ENCODE data around the gene TECR. TPM values are rescaled to one million over a fixed set of nuclear protein-coding genes. Genes with fewer than 3 reads are reported as not detected.

Gene TECR, protein sequence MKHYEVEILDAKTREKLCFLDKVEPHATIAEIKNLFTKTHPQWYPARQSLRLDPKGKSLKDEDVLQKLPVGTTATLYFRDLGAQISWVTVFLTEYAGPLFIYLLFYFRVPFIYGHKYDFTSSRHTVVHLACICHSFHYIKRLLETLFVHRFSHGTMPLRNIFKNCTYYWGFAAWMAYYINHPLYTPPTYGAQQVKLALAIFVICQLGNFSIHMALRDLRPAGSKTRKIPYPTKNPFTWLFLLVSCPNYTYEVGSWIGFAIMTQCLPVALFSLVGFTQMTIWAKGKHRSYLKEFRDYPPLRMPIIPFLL
- total RNA-seq: 10 to 100 TPM; 33.1 to 55.1 (median 43.6) TPM

DNA sequence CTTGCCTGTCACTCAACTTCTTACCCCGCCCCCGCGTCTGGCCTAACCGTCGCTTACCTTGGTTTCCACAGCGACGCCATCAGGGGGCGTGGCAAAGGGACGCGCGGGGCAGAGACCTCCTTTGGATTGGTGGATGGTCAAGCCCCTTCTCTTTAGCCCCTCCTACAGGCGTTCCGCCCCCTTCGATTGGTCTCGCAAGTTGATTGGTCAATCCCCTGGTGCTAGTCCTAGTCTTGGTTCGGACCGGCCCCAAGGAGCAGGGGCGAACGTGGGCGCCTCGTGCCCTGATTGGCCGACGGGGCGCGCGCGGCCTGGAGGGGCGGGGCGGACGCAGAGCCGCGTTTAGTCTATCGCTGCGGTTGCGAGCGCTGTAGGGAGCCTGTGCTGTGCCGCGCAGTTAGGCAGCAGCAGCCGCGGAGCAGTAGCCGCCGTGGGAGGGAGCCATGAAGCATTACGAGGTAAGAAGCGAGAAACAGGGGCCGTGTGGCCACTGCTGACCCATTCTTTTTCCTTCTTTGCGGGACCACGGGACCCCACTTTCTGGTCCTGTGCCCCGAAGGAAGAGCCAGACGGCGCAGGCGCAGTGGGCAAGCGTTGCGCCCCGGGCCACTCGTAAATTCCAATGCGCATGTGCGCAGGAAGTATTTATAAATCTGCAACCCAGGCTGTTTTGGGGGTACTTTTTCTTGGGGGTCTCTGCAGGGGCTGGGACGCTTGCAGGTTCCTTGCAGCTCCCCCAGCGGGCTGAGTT is at the start of gene TECR:
TSS of gene TECR (plus strand) at position 341 of the 751 bp plus-strand sequence. CDS start at position 444, 103 bp downstream.
- DNase-seq (ENCODE audit: low spot score in 2 of 2): peak; percentile 100
- no peaks in the 10 kb centered on the region for H3K27me3 ChIP-seq
- TF ChIP-seq POLR2A (IDR thresholded peaks at IDR 0.05) (peak; percentile 98 to 100), EP300 (IDR thresholded peaks at IDR 0.05) (peak; percentile 60 to 100)
- TF ChIP-seq, protein P1, sequence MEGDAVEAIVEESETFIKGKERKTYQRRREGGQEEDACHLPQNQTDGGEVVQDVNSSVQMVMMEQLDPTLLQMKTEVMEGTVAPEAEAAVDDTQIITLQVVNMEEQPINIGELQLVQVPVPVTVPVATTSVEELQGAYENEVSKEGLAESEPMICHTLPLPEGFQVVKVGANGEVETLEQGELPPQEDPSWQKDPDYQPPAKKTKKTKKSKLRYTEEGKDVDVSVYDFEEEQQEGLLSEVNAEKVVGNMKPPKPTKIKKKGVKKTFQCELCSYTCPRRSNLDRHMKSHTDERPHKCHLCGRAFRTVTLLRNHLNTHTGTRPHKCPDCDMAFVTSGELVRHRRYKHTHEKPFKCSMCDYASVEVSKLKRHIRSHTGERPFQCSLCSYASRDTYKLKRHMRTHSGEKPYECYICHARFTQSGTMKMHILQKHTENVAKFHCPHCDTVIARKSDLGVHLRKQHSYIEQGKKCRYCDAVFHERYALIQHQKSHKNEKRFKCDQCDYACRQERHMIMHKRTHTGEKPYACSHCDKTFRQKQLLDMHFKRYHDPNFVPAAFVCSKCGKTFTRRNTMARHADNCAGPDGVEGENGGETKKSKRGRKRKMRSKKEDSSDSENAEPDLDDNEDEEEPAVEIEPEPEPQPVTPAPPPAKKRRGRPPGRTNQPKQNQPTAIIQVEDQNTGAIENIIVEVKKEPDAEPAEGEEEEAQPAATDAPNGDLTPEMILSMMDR (IDR thresholded peaks at IDR 0.05): peak in 2 of 5 experiments; percentile 14 to 45
- peak within 1 kb of the TSS; percentile 63 to 82 (median 70) for H3K4me3 ChIP-seq
- no peaks in the 10 kb centered on the region for H3K36me3 ChIP-seq
- no peaks in the 10 kb centered on the region for H3K9me3 ChIP-seq
- peaks cover 0 to 45% (median 10%) of the 10 kb centered on the region in 4 donors for H3K4me1 ChIP-seq
- H3K27ac ChIP-seq: peak within 1 kb of the TSS; percentile 87 to 97 (median 93)
- 0 to 1% methylated on average over 31 to 53 of the region's 59 CpGs for WGBS, 2 donors

DNA sequence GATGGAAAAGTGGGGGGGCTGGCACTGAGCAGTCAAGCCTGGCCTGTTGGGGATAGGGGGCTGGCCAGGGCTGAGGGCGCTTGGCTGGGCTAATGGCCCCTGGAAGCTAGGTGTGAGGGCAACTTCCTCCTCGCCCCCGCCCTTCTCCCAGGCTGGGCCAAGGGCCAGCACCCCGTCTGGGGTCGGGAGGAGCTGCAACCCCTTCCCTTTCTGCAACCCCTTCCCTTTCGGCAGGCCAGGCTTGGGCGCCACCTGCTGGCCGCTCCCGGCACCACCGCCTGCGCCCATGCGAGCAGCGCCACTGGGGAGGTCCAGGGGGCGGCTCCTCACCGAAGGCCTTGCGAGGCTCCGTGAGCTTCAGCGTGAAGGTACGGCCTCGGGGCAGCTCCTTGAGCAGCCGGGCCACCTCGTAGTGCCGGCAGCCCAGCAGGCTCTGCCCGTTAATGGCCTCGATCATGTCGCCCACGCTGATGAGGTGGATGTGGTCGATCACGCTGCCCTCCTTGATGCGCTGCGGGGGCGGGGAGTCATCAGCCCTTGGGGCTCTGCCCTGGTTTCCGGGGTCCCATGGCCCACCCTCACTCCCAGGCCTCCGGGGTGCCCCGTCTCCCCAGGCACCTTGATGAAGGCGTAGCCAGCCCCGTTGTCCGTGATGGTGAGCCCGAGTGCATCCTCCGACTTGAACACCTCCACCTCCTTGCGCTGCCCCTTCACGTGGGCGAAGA is 49.3 kb upstream of the TECR start:
- TF ChIP-seq, protein P1 (IDR thresholded peaks at IDR 0.05): peak; percentile 71 to 86 (median 85)
- no peak for TF ChIP-seq EP300 (IDR thresholded peaks at IDR 0.05)
- no peak overlapping the region for H3K4me3 ChIP-seq
- peaks cover 0 to 81% (median 4%) of the 10 kb centered on the region in 3 donors for H3K36me3 ChIP-seq
- H3K9me3 ChIP-seq: no peaks in the 10 kb centered on the region
- DNase-seq (ENCODE audit: low spot score in 2 of 2): no peak
- peaks cover 0 to 31% (median 6%) of the 10 kb centered on the region in 4 donors for H3K4me1 ChIP-seq
- H3K27me3 ChIP-seq: peaks cover 0 to 11% of the 10 kb centered on the region in 2 donors
- WGBS, 2 donors: 51 to 62% methylated on average over 32 to 42 of the region's 43 CpGs
- H3K27ac ChIP-seq: peak overlapping the region in 1 of 4 donors; percentile 26

DNA sequence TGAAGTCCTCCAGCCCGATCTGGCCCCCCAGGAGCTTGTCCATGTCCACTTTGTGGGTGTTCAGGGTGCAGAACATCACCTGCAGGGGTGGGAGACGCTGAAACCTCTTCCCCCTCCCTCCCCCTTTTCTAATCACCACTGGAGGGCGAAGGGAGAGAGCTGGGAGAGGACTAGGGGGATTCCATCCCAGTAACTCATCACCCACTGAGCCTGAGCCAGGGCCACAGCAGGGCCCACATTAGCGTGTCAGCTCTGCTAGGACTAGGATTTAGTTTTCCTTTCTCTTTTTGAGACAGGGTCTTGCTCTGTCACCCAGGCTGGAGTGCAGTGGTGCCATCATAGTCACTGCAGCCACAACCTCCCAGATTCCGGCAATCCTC is 48.7 kb upstream of the TECR start:
- 74 to 81% methylated on average over 5 of the region's 5 CpGs for WGBS, 2 donors
- Histone ChIP-seq H3K27me3 (peaks cover 0 to 6% of the 10 kb centered on the region in 2 donors), H3K9me3 (no peaks in the 10 kb centered on the region), H3K4me3 (no peak overlapping the region), H3K36me3 (peaks cover 0 to 84% (median 4%) of the 10 kb centered on the region in 3 donors), H3K4me1 (peaks cover 0 to 26% (median under 1%) of the 10 kb centered on the region in 4 donors), H3K27ac (no peak overlapping the region)
- no peak for DNase-seq (ENCODE audit: low spot score in 2 of 2)
- TF ChIP-seq EP300 (IDR thresholded peaks at IDR 0.05): no peak
- TF ChIP-seq, protein P1 (IDR thresholded peaks at IDR 0.05): no peak

DNA sequence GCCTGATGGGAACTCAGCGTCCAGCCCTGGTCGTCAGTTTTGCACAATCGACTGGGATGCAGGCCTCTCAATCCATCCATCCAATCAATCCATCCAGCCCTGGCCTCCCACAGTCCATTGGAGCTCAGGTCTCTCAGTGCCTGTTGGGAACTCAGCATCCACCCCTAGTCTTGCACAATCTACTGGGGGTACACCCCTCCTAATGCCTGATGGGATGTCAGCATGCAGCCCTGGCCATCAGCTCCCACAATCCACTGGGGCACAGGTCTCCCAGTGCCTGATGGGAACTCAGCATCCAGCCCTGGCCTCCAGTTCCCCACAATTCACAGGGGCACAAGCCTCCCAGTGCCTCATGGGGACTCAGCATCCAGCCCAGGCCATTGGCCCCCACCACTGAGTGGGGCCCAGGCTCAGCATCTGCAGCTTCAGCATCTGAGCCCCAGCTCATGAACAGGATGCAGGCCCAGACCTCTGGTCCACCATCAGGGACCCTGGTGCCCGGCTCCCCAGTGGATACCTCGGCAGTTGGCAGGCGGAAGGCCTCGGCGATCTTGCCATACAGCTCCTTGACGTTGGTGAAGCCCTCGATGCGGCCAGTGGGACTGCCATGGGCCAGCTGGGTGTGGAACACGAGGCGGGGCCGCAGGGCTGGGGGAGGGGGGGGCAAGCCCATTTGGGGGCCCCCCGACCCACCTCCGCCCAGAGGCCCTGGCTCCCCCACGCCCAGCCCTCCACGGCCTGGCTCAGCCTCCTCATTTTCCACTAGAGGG is 47.0 kb upstream of the TECR start:
- Histone ChIP-seq H3K27me3 (no peaks in the 10 kb centered on the region), H3K4me3 (no peak overlapping the region), H3K27ac (no peak overlapping the region), H3K36me3 (peaks cover 0 to 95% (median 4%) of the 10 kb centered on the region in 3 donors), H3K9me3 (no peaks in the 10 kb centered on the region), H3K4me1 (peaks cover 0 to 9% (median 0%) of the 10 kb centered on the region in 4 donors)
- TF ChIP-seq POLR2A (IDR thresholded peaks at IDR 0.05): no peak
- TF ChIP-seq, protein P1 (IDR thresholded peaks at IDR 0.05): no peak
- no peak for TF ChIP-seq EP300 (IDR thresholded peaks at IDR 0.05)
- 89 to 93% methylated on average over 14 to 15 of the region's 18 CpGs for WGBS, 2 donors
- DNase-seq (ENCODE audit: low spot score in 2 of 2): no peak

Measured in tibial nerve (tissue), 4 donors.